ENCODE data around the gene RMI1.
"Not testable (repeated sequence)": the region's sequence is repeated elsewhere in the genome, so short reads cannot be mapped to it uniquely, and the experiment has no call there.

Gene RMI1

DNA sequence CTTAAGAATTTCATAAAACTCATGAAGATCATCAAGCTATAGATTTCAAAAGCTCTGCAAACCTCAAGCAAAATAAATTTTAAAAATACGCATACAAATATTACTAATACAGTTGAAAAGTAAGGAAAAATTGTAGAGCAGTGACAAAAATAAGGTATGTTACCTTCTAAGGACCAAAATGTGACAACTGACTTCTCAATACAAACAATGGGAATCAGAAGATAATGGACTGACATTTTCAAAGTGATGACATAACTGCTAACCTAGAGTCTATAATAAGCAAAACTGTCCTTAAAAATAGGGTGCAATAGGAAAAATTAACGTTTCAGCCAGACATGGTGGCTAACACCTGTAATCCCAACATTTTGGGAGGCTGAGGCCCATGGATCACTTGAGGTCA lies 27.1 kb downstream of the RMI1 start:
- TF ChIP-seq POLR2A (IDR thresholded peaks at IDR 0.05; ENCODE audit: extremely low read depth, insufficient read length) = no peak
- TF ChIP-seq, protein P1, sequence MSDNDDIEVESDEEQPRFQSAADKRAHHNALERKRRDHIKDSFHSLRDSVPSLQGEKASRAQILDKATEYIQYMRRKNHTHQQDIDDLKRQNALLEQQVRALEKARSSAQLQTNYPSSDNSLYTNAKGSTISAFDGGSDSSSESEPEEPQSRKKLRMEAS (IDR thresholded peaks at IDR 0.05; ENCODE audit: low read depth, low read length) = no peak
- no peak for TF ChIP-seq MYC (IDR thresholded peaks at IDR 0.05; ENCODE audit: low read depth, low read length)
- TF ChIP-seq, protein P2, sequence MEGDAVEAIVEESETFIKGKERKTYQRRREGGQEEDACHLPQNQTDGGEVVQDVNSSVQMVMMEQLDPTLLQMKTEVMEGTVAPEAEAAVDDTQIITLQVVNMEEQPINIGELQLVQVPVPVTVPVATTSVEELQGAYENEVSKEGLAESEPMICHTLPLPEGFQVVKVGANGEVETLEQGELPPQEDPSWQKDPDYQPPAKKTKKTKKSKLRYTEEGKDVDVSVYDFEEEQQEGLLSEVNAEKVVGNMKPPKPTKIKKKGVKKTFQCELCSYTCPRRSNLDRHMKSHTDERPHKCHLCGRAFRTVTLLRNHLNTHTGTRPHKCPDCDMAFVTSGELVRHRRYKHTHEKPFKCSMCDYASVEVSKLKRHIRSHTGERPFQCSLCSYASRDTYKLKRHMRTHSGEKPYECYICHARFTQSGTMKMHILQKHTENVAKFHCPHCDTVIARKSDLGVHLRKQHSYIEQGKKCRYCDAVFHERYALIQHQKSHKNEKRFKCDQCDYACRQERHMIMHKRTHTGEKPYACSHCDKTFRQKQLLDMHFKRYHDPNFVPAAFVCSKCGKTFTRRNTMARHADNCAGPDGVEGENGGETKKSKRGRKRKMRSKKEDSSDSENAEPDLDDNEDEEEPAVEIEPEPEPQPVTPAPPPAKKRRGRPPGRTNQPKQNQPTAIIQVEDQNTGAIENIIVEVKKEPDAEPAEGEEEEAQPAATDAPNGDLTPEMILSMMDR (IDR thresholded peaks at IDR 0.05; ENCODE audit: low read depth, low read length) = no peak
- H3K4me3 ChIP-seq (ENCODE audit: low read depth, low read length) = no peak overlapping the region
- no peak for DNase-seq (ENCODE audit: low read depth)

DNA sequence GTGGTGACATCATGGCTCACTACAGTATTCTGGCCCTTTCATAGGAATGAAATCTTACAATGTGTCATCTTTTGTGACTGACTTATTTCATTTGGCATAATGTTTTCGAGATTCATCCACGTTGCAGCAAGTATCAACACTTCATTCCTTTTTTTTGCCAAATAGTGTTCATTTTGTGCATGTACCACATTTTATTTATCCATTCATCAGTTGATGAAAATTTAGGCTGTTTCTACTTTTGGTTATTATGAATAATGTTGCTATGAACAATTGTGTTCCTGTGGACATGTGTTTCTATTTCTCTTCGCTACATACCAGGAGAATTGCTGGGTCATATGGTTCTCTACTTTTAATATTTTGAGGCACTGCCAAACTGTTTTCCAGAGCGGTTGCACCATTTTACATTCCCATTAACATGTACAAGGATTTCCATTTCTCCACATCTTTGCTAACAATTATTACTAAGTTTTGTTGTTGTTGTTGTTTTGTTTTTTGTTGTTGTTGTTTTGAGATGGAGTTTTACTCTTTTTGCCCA lies 43.5 kb downstream of the RMI1 start:
- TF ChIP-seq MYC (IDR thresholded peaks at IDR 0.05; ENCODE audit: low read depth, low read length) (no peak), POLR2A (IDR thresholded peaks at IDR 0.05; ENCODE audit: extremely low read depth, insufficient read length) (no peak)
- TF ChIP-seq, protein P2 (IDR thresholded peaks at IDR 0.05; ENCODE audit: low read depth, low read length) = no peak
- TF ChIP-seq, protein P1 (IDR thresholded peaks at IDR 0.05; ENCODE audit: low read depth, low read length) = no peak
- H3K4me3 ChIP-seq (ENCODE audit: low read depth, low read length) = no peak overlapping the region
- no peak for DNase-seq (ENCODE audit: low read depth)

DNA sequence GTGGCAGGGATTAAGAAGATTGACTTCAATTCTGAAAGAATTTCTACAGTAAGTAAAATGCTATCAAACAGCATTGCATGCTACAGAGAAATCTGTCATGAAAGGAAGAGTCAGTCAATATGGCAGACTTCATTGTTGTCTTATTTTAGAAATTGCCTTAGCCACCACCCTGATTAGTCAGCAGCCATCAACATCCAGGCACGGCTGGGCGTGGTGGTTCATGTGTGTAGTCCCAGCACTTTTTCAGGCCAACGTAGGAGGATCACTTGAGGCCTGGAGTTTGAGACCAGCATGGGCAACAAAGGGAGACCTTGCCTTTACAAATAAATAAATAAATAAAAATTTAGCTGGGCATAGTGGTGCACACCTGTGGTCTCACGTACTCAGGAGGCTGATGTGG lies 46.6 kb downstream of the RMI1 start:
- TF ChIP-seq, protein P1 (IDR thresholded peaks at IDR 0.05; ENCODE audit: low read depth, low read length) = no peak
- TF ChIP-seq, protein P2 (IDR thresholded peaks at IDR 0.05; ENCODE audit: low read depth, low read length) = no peak
- TF ChIP-seq MYC (IDR thresholded peaks at IDR 0.05; ENCODE audit: low read depth, low read length) (no peak), POLR2A (IDR thresholded peaks at IDR 0.05; ENCODE audit: extremely low read depth, insufficient read length) (no peak)
- H3K4me3 ChIP-seq (ENCODE audit: low read depth, low read length) = no peak overlapping the region
- no peak for DNase-seq (ENCODE audit: low read depth)

DNA sequence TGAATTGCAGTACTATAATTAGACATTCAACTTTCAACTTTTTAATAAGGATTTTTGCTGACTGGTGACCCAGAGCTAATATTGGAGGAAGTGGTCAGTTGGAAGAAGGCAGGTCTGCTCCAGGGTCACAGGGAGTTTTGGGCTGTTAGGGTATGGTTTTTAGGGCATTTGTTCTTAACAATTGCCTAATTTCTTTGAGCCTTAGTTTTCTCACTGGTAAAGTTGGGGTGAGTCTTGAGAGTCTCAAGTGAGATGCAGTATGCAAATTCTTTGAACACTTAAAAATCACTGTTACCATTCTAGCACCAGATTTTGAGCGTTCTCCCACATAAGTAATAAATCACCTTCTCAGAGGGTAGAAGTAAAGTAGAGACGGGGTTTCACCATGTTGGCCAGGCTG lies 50.9 kb downstream of the RMI1 start:
- no peak for DNase-seq (ENCODE audit: low read depth)
- no peak overlapping the region for H3K4me3 ChIP-seq (ENCODE audit: low read depth, low read length)
- TF ChIP-seq, protein P1 (IDR thresholded peaks at IDR 0.05; ENCODE audit: low read depth, low read length) = no peak
- TF ChIP-seq MYC (IDR thresholded peaks at IDR 0.05; ENCODE audit: low read depth, low read length) (no peak), POLR2A (IDR thresholded peaks at IDR 0.05; ENCODE audit: extremely low read depth, insufficient read length) (no peak)
- TF ChIP-seq, protein P2 (IDR thresholded peaks at IDR 0.05; ENCODE audit: low read depth, low read length) = no peak

DNA sequence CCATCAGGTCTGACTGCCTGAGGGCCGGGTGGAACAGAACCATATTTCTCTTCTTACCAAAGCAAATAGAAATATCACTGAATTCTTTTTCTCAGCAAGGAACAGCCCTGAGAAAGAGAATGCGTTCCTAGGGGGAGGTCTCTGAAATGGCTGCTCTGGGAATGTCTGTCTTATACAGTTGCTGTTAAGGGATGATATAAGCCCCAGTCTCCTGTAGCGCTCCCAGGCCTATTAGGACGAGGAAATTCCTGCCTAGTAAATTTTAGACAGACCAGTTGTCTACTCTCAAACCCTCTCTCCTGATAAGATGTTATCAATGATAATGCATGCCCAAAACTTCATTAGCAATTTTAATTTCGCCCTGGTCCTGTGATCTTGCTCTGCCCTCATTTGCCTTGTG lies 61.3 kb downstream of the RMI1 start:
- not testable (repeated sequence) for H3K4me3 ChIP-seq (ENCODE audit: low read depth, low read length); DNase-seq (ENCODE audit: low read depth)

DNA sequence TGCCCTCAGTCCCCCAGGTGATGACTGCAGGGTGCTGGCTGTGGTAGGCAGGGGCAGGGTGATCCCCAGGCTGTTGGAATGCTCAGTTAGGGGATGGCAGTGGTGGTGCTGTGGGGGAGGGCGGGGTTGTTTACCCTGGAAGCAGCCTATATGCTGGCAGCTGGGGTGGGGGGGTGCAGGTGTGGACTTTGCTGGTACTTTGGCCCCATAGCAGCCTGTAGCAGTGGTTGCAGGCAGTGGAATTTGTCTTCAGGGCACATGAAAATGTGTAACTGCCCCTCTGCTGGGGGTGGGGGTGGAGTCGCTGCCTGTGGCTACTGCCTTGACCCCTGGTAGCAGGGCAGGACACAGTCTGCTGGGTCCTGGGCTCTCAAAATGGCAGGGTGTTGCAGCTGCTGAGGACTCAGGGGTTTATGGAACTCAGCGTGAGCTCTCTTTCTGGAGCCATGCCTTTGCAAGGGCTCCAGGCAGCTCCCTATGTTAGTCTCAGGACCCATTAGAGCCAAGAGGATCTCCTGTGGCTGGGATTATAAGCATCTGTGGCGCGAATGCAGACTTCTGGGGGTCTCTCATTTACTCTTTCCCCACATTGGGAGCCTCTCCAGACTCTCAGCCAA lies 65.0 kb downstream of the RMI1 start:
- no peak for DNase-seq (ENCODE audit: low read depth)
- TF ChIP-seq POLR2A (IDR thresholded peaks at IDR 0.05; ENCODE audit: extremely low read depth, insufficient read length) (no peak), MYC (IDR thresholded peaks at IDR 0.05; ENCODE audit: low read depth, low read length) (no peak)
- TF ChIP-seq, protein P1 (IDR thresholded peaks at IDR 0.05; ENCODE audit: low read depth, low read length) = no peak
- TF ChIP-seq, protein P2 (IDR thresholded peaks at IDR 0.05; ENCODE audit: low read depth, low read length) = no peak
- H3K4me3 ChIP-seq (ENCODE audit: low read depth, low read length) = no peak overlapping the region

Measured in NB4 (cell line).